K562 (cell line): Measurements from ENCODE around the gene MTG2. TPM values are rescaled to one million over a fixed set of nuclear protein-coding genes. Genes with fewer than 3 reads are reported as not detected.

ENCODE experiments used
- CAMTA2 ChIP-seq: fragments of 250-450 bp; sonication (Bioruptor Pico); conservative IDR thresholded peaks from 2 replicates; pipeline ENCODE4 v1.5.1; 2022
- CC2D1A ChIP-seq: fragments of 450-650 bp; IDR thresholded peaks from 2 replicates; pipeline ENCODE4 v1.6.1; 2017; ENCODE audit warnings: mild to moderate bottlenecking
- E2F5 ChIP-seq: sonication (generic); formaldehyde crosslinking; IDR thresholded peaks from 2 replicates; pipeline ENCODE4 v1.8.0; 2022; ENCODE audit warnings: mild to moderate bottlenecking, missing genetic modification reagents
- EWSR1 ChIP-seq: fragments of 450-650 bp; IDR thresholded peaks from 2 replicates; pipeline ENCODE4 v1.6.1; 2018; ENCODE audit warnings: borderline replicate concordance, mild to moderate bottlenecking, low read depth, moderate library complexity; ENCODE audit not compliant: partially characterized antibody
- FOXA1 ChIP-seq: fragments of 450-650 bp; IDR thresholded peaks from 2 replicates; pipeline ENCODE4 v1.6.1; 2016; ENCODE audit warnings: mild to moderate bottlenecking, borderline replicate concordance
- POLR2AphosphoS5 ChIP-seq: IDR thresholded peaks from 2 replicates; pipeline ENCODE4 v1.6.1; 2011; ENCODE audit warnings: mild to moderate bottlenecking, low read depth, low read length, moderate library complexity; ENCODE audit not compliant: control insufficient read depth, insufficient read depth
- RBM14 ChIP-seq: fragments of 200-400 bp; formaldehyde crosslinking; IDR thresholded peaks from 2 replicates; pipeline ENCODE4 v1.6.1; 2018; ENCODE audit warnings: low read depth, mild to moderate bottlenecking, low read length, moderate library complexity, borderline replicate concordance; ENCODE audit not compliant: insufficient read depth
- SIX5 ChIP-seq, 2 experiments: IDR thresholded peaks; 2 replicates each; pipeline ENCODE4 v1.6.1; 2011; ENCODE audit warnings: low read length in 2 of 2, borderline replicate concordance in 1 of 2, low read depth in 1 of 2, mild to moderate bottlenecking in 1 of 2, moderate library complexity in 1 of 2; ENCODE audit not compliant: insufficient read depth in 1 of 2
- STAG1 ChIP-seq: sonication (generic); formaldehyde crosslinking; IDR thresholded peaks from 2 replicates; pipeline ENCODE4 v1.5.0; 2020; ENCODE audit warnings: missing genetic modification reagents, borderline replicate concordance
- USF2 ChIP-seq: sonication (generic); formaldehyde crosslinking; IDR thresholded peaks from 2 replicates; pipeline ENCODE4 v1.5.0; 2020; ENCODE audit warnings: missing genetic modification reagents
- ZBTB2 ChIP-seq: fragments of 450-650 bp; IDR thresholded peaks from 2 replicates; pipeline ENCODE4 v1.6.1; 2016; ENCODE audit warnings: antibody characterized with exemption
- ZFP91 ChIP-seq: sonication (generic); formaldehyde crosslinking; IDR thresholded peaks from 2 replicates; pipeline ENCODE4 v1.8.0; 2022; ENCODE audit warnings: mild to moderate bottlenecking, missing genetic modification reagents
- ZFX ChIP-seq: sonication (generic); formaldehyde crosslinking; IDR thresholded peaks from 2 replicates; pipeline ENCODE4 v1.8.0; 2022; ENCODE audit warnings: mild to moderate bottlenecking, missing genetic modification reagents, moderate library complexity
- ZNF197 ChIP-seq: fragments of 200-800 bp; sonication (Bioruptor generic); IDR thresholded peaks from 2 replicates; pipeline ENCODE4 v1.6.1; 2016; ENCODE audit warnings: low read depth, missing genetic modification characterization, missing compliant biosample characterization
- ZNF280A ChIP-seq: fragments of 450-650 bp; IDR thresholded peaks from 2 replicates; pipeline ENCODE4 v1.6.1; 2018; ENCODE audit warnings: mild to moderate bottlenecking, low read depth; ENCODE audit not compliant: partially characterized antibody
- ZNF3 ChIP-seq: fragments of 250-450 bp; sonication (Bioruptor Pico); IDR thresholded peaks from 2 replicates; pipeline ENCODE4 v1.5.0; 2021; ENCODE audit warnings: mild to moderate bottlenecking, moderate library complexity
- ZNF408 ChIP-seq: fragments of 250-450 bp; sonication (Bioruptor Pico); IDR thresholded peaks from 2 replicates; pipeline ENCODE4 v1.4.0; 2020; ENCODE audit warnings: low read depth, mild to moderate bottlenecking, moderate library complexity
- polyA plus RNA-seq, 8 experiments: library from polyadenylated mRNA; depleted of rRNA in 4 of 8; stranded (reverse) in 5 of 8; unstranded in 3 of 8; fragments of >200 nt; fragmentation: Nextera tagmentation in 2 of 8; fragmentation: Illumina TruSeq in 1 of 8; extraction: Ambion mirVana in 2 of 8; extraction: Trizol in 1 of 8; gene quantifications; 2 replicates each; pipeline versions ENCODE4 v1.2.1 to v1.2.3, GENCODE V29; 2011 to 2014; ENCODE audit warnings: inconsistent platforms in 1 of 8, missing spikeins in 1 of 8
- total RNA-seq, 7 experiments: library from RNA; depleted of rRNA in 6 of 7; stranded (reverse); fragments of >200 nt in 6 of 7; fragmentation: Illumina TruSeq in 2 of 7; extraction: Trizol in 2 of 7; gene quantifications; 2 replicates each; pipeline versions ENCODE4 v1.2.1 to v1.2.3, GENCODE V29; 2011 to 2021; ENCODE audit warnings: low replicate concordance in 1 of 7

MTG2 gene
- total and polyA plus RNA-seq, 9 of the 15 experiments (the other 6 are each of a cell fraction or from before 2014, with no cell fraction given): 8.7 to 67.5 (median 44.5) TPM

- TF ChIP-seq ZNF197 (CRISPR knock-in tag) (no peak), CC2D1A (no peak), CAMTA2 (CRISPR knock-in tag) (no peak), ZFP91 (CRISPR knock-in tag) (no peak), USF2 (CRISPR knock-in tag) (no peak), STAG1 (CRISPR knock-in tag) (no peak), RBM14 (no peak), ZBTB2 (no peak), E2F5 (CRISPR knock-in tag) (no peak), ZFX (peak; percentile 65; the same call in 1 of the 2 replicates), ZNF408 (CRISPR knock-in tag) (no peak), ZNF3 (CRISPR knock-in tag) (no peak), EWSR1 (no peak), POLR2AphosphoS5 (peak; percentile 49; the same call in 1 of the 2 replicates), ZNF280A (no peak), FOXA1 (no peak), SIX5 (IDR thresholded peaks at IDR 0.05; ENCODE audit: borderline replicate concordance in 1 of 2, insufficient read depth in 1 of 2, low read depth in 1 of 2, low read length in 2 of 2) (no peak)
These were observed 39.5 kb upstream of the MTG2 start, which contains the start of the genes PSMA7 and SS18L1 (continued) for GRCh38 chr20:62143081-62143956.
